NCI-H2196 treated with DMSO at 0.1 percent for 48 hours (cell line): Measurements from ENCODE around the gene TOX2.

Source experiments
- DNase-seq: peaks from one replicate; lab custom pipeline; 2025; ENCODE audit not compliant: unreplicated experiment; lab: John Stamatoyannopoulos, UW

Gene TOX2

GRCh38 chr20:43974695-43975094, 60.0 kb downstream of the TOX2 start:
- DNase-seq: no peak

- no peak for DNase-seq
These were observed 60.6 kb downstream of the TOX2 start for GRCh38 chr20:43975096-43975768.

DNA sequence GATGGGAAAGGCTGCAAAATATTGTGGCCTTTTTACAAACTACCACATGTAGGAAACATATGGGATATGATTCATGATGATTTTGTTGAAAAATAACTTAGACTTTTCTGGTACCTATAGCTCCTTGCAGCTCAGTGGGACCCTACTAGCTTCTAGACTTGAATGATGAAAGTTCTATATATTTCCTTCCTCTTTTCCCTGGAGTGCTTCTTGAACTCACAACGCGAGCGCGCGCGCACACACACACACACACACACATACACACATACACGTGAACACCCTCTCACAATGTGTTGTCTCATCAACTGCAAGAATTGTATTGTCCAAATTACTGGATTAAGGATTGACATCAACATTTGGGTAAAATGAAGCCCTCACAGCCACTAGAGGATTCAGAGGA, 61.9 kb downstream of the TOX2 start:
- DNase-seq: no peak

DNA sequence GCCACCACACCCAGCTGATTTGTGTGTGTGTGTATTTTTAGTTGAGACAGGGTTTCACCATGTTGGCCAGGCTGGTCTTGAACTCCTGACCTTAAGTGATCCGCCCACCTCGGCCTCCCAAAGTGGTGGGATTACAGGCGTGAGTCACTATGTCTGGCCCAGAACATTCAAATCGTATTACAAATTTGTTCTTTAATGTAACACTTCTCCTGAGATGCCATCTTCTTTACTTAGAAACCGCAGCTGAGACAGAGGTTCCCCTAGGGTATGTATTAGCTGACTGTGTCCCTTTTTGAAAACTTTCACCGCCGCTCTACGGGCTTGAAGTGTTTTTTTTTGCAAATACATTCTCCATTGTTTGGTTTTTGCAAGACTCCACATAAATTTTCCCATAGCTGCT, 62.6 kb downstream of the TOX2 start:
- DNase-seq: no peak

DNA sequence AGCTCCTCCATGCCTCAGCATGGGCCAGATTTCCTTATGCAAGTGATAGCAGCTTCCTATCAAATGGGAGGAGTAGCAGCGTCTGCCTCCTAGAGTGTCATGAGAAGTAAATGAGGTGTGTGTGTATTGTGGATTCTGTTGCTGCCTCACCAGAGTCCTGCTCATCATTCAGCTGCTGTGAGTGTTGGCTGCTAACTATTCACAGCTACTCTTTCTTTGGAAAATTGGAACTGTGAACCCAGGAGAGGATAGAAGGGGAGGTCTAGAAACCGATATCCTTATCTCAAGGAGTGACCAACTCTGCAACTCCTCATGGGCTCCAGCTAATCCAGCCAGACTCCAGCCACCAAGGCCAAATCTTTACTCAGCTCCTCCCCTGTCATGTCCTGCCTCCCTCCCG, 63.3 kb downstream of the TOX2 start:
- DNase-seq: no peak

GRCh38 chr20:43979576-43980105, 65.0 kb downstream of the TOX2 start:
- no peak for DNase-seq

DNA sequence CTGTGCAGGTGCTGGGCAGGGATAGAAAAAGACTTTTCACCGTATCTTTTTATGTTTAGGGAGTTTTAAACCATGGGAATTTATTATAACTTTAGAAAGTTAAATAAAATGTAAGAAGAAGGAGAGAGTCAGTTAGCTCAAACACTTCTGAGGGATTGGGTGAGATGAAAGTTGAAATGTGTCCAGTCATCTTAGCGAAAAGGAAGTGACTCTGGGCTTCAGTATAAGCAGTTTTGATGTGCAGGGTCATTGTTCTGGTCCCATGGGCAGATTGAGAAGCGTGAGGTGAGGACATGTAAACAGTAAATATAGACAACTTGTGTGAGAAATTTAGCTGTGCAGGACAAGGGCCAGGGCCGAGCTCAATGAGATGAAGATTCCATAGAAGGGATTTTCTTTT, 66.9 kb downstream of the TOX2 start:
- DNase-seq: no peak

DNA sequence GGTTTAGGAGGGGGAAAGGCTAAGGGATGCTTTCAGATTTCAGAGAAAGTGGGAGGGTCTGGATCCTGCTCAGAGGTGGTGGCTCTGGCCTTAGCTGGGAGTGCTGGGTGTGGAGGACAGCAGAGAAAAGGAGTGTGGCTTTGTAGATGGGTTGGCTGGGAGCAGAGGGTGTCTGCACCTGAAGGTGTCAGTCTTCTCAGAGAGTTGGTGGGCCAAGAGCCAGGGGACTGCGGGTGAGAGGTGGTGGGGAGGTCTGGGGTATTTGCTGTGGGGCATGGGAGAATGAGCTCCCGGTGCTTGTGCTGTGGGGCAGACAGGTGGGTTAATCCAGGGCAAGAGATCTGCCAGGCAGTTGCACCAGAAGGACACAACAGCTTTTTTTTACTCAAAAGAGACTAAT, 67.4 kb downstream of the TOX2 start:
- no peak for DNase-seq

- no peak for DNase-seq
These were observed 68.2 kb downstream of the TOX2 start for GRCh38 chr20:43982886-43983285.

DNA sequence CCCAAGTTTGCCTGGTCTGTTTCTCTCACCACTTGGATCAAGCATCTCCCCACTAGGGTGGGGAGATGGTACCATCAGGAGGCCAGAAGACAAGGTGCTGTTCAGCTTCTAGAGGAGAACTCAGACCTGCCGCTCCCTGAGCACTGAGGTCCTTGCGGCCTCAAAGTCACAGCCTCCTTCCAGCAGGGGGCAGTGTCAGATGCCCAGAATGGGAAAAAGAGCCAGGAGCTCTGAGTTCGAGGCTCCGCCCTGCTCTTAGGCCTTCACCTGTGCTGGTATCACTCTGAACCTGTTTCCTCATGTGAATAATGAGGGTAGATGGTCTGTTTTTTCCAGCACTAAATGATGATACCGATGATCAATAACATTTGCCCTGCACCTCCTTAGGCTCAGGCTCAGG, 68.7 kb downstream of the TOX2 start:
- DNase-seq: no peak

DNA sequence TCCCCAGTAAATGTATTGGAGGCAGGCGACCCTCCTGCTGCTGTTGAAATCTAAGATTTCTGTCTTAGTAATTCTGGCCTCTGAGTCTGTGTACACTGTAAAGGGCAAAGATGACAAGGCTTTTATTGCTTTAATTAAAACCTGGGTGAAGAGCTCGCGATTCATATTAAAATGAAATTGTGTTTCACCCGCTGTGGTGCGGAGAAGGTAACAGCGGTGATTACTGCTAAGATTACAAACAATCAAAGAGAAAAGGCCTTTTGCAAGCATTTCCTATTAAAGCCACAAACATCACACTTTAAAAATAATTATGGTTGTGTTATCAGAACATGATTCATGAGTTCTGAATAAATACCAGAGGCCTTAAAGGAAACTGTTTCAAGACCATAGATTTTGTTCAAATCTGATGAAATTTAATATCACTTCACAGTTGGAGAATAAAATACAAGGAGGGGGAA, 69.3 kb downstream of the TOX2 start:
- DNase-seq: no peak

DNA sequence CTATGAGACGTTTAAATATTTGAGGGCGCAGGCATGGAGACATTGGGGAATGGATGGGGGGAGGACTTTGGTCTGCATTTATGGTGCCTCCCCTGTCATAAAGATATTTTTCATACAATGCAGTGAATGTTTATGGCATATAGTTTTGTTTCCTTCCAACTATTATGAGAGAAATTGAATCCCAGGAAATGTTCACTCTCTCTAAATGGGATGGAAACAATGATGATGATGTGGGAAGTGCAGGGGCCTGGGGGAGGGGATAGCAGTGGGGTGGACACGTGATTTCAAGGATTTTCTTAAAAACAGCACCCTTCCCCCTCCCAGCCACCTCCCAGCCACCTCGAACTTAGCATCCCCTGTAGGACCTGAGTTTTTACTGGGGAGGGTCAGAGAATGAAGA, 69.9 kb downstream of the TOX2 start:
- no peak for DNase-seq

DNA sequence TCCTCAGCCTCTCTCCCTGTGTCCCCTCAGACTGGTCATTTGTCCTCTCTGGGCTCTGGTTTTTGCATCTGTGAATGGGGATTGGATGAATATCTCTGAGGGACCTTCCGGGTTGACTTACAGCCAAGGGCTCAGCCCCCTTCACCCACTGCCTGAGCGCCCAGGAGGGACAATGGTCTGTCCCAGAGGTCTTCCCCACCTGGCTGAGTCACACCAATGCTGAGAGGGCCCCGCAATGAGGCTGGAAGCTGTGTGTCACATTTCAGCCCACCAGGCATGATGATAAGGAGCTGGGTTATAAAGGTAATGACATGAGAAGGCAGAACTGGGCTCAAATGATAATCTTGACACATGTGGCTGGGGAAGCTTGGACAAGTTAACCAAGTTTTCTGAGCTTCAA, 70.5 kb downstream of the TOX2 start:
- DNase-seq: no peak

DNA sequence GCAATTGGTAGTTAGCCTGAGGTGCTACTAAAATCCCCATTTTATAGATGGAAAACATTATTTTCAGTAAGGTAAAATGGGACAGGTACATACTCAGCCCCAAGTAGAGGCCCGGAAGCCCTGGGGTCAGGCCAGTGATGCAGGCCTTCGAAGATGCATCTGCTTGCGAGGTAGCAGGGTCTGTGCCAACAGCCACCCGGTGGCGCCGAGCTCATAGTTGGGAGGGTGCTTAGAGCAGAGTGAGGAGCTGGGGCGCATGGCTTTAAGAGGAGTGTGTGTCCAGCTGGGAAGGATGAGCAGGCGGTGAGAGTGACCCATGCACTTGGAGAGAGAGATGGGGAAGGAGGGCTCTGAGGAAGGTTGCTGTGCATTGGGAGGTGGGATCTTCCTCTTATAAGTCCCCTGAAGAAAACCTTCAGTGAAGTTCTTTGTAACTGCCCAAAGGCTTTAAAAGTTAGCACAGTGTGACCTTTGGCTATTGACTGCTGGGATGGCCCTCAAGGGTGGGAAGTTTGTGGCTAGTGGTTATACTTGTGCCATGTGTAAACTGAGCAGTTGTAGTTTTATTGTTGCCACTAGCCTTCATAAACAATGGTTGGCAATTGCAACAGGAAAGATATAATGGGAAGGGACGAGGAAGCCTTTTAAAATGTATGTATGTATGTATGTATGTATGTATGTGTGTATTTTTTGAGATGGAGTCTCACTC, 71.1 kb downstream of the TOX2 start:
- DNase-seq: no peak

- no peak for DNase-seq
These were observed 72.4 kb downstream of the TOX2 start for GRCh38 chr20:43987018-43987417.

DNA sequence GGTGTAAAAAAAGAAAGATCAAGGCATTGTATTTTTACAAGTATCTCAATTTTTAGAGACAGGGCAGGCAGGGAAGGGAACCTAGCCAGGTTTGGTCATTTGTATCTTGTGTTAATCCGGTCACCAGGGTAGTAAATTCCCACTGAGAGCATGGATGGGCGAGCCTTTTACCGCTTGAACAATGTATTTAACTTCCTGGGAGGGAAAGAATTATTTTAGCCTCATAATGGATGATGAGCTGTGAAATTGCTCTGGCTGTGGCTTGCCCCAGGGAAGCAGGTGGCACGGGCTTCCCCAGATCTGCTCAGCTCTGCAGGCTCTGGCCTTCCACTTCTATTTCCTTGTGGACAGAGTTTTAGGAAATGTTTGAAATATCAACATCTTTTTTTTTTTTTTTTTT, 72.9 kb downstream of the TOX2 start:
- DNase-seq: no peak

DNA sequence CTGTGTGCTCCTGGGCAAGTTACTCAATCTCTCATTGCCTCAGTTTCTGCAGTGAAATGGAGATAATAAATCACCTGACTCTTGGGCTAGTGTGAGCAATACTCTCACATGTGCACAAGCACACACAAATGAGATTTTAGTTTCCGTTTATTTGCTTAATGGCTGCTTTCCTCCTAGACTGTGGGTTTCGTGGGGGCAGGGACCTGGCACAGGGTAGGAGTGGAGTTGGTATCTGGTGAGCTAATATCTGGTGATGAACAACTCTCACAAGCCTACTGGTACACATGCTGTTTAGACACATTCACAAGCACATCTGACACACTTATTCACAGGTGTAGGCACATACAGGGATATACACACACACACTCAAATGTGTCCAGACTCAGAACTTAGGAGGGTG, 73.8 kb downstream of the TOX2 start:
- DNase-seq: peak; percentile 6

DNA sequence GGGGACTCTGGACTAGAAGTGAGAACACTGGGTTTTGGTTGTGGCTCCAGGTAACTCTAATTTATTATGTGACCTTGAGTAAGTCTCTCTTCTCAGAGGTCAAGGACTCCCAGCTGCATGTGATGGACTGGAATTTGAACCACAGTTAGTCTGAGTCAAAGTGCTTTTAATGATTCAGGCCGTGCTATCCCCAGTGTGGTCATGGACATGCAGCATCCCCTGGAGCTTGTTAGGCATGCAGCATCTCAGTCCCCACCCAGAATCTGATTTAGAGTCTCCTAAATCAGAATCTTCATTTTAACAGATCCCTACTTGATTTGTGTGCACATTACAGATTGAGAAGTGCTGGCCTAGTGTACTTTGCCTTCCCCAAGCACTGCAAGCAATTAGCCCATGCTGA, 74.2 kb downstream of the TOX2 start:
- no peak for DNase-seq

- no peak for DNase-seq
These were observed 76.6 kb downstream of the TOX2 start for GRCh38 chr20:43991261-43991660.

DNA sequence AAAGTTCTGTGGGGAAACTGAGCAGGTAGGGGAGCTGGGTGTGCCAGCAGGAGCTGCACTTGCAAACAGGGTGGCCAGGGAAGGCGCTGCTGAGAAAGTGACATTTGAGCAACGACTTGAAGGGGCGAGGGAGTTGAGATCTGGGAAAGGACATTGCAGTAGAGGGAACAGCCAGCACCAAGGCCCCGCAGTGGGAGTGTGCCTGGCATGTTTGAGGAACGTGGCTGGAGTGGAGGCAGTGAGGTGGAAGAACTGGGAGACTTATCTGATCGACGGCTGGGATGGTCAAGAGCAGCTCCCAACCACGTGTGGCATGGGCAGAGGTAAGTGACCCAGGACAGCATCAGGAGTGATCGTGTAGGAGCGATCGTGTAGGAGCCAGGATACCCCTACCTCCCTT, 77.3 kb downstream of the TOX2 start:
- DNase-seq: no peak

DNA sequence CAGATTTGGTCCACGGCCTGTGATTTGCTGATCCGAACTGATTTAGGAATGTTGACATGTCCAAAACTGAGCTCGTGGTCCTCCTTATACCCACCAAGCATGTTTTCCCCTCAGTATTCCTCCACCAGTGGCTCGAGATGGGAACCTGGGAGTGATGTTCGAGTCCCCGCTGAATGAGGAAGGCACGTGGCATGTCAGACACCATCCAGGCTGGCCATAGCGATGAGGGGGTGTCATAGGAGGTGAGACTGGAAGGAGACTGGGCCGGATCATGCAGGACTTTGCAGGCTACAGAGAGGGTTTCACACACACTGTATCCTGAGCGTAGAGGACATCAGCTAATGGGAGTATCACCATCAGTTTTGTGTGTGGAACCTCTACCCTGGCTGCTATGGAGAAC, 78.2 kb downstream of the TOX2 start:
- no peak for DNase-seq

GRCh38 chr20:43993560-43993959, 78.9 kb downstream of the TOX2 start:
- no peak for DNase-seq
